GM19468 (cell line): Measurements from ENCODE around the gene TSPAN18.

ENCODE experiments used
- ATAC-seq: cut with Tn5 transposase; IDR thresholded peaks from one replicate; pipeline ENCODE4 v1.9.1; 2021; ENCODE audit warnings: mild to moderate bottlenecking, moderate library complexity, moderate number of reproducible peaks; ENCODE audit not compliant: unreplicated experiment; ENCODE audit errors: extremely low read depth

Gene TSPAN18

DNA sequence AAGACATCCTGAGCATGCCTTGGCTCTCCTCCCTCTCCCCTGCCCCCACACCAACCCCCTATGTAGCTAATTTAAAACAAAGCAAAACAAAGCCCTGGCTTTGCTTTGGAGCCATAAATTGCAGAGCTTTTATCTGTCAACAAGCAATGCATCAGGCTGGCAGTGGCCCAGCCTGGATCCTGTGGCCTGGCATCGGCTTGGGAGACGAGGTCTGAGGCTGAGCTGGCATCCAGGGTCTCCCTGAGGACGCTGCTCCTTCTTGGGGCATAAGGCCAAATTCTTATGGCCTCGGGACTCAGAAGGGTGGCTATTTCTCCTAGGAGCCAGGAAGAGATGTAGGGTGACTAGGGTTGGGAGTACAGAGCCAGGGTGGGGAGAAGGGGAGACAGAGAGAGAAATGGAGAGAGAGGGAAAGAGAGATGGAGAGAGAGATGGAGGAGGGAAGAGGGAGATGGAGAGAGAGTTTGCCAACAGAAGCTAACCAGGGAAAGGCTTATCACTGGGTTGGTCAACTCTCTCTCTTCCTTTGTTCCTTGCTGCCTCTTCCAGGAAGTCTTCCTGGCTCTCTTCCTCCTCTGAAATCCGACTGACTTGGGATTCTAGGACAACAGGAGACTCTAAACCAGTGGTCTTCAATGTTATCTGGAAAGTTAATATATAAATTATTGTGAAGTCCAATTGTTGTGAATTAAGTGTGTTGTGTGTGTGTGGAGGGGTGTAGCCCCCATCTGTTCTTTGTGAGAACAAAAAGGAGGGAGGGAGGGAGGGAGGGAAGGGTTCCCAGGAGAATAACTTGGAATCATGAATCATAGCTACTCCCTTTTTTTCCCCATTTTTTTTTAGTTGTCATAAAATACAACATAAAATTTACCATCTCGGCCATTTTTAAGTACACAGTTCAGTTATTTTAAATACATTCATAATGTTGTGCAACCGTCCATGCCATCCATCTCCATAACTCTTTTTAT, 29.1 kb downstream of the TSPAN18 start:
- ATAC-seq = no peak

DNA sequence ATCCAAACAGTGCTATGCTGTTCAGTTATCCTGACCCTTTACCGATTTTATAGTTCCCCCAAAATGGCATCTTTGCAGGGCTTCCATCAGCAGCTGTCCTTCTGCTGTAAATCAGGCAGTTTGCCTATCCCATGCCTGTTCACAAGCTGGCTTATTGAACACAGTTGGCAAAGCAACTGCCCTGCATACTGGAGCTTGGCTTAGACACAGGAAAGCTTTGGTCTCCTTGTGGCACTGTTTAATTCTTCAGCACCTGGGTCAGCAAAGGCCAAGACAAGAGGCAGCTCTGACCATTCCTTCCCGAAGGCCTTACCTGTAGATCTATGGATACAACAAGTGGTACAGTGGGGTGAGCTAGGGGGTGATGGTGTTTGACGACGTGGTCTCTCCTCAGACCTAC, 32.2 kb downstream of the TSPAN18 start:
- ATAC-seq = no peak

DNA sequence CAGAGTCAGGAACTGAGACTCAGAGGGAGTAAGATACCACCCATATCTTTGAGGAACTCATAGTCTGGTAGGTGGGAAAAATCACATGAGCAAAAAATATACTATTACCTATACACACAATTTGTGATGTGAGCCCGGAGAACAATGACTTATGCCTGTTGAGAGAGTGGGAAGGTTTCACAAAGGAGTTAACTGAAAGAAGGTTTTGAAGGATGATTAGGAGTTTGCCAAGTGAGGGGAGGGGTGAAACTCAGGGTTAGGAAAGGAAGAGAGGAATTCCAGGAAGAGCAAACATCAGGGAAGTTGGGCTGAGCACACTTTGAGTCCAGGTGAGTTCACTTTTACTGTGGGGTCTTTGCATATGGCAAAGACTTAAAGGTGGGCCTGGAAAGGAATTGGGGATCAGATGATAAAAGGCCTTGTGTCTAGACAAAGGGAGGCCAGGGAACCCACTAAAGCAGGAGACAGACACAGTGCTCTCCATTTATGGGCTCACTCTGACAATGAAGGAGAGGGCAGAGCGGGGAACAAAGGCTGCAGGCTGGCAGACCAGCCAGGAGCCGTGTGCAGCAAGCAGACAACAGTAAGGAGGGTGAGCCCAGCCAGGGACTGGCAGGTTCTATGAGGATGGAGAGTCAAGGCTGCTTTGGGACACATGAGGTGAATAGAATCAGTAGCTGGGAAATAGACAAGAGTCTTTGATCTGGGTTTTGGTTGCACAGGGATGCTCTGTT, 33.1 kb downstream of the TSPAN18 start:
- no peak for ATAC-seq

DNA sequence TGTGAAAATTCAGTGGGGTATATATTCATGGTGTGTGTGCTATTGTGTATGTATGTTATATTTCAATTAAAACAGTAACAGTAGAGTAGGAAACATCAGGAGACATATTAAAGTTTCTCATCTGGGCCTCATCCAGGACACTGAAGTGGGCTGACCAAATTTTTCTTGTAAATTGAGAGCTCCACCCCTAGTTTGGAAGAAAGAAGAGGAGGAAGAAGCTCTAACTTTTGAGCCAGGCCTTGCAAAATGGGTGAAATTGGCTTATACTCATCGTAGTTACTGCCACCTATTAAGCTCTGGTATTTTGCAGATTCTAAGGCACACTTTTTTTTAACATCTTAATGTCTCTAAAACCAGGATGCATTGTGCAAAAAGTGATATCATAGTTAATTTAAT, 33.7 kb downstream of the TSPAN18 start:
- ATAC-seq = no peak

DNA sequence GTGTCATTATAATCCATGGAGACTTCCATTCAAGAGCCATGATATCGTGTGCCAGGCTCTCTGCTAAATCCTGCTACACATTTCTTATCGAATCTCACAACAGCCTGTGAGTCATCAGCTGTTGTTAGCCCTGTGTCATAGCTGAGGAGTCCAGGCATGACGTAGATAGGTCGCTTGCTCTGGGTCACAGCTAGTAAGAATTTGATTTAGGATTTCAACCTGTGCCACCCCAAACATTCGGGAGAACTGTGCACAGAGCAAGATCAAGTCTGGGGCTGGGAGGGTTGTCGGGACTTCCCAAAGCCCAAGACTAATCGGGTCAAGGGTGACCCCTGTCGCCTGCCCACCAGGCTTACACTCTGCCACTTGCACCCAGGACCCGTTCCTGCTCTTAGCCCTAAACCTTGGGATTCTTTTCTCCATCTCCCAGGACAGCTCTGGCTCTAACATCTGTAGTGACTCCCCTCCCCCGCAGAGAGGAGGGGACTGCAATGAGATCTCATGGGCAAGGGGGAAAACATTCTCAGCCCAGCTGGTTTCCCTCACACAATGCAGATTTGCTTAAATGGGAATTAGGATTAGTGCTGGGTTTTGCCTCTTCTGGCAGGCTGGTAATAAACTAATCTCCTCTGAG, 34.3 kb downstream of the TSPAN18 start:
- ATAC-seq = no peak

DNA sequence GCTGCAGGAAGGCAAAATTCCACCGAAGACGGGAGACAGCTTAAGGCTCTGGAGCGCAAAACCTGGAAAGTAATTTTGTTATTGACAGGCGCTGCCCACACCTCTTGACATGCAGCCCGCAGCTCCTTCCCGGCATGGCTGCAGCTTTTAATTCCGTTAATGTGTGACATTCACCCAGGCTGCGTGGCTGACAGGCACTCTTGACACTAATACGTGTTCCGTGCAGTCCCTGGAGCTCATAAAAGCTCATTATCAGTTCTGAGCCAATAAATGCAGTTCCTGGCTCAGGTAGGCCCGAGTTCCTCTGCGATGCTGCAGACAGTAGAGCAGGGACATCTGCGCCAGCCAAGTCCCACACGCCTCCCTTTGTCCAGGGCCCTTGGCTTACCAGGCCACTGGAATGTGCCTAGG, 34.8 kb downstream of the TSPAN18 start:
- no peak for ATAC-seq

DNA sequence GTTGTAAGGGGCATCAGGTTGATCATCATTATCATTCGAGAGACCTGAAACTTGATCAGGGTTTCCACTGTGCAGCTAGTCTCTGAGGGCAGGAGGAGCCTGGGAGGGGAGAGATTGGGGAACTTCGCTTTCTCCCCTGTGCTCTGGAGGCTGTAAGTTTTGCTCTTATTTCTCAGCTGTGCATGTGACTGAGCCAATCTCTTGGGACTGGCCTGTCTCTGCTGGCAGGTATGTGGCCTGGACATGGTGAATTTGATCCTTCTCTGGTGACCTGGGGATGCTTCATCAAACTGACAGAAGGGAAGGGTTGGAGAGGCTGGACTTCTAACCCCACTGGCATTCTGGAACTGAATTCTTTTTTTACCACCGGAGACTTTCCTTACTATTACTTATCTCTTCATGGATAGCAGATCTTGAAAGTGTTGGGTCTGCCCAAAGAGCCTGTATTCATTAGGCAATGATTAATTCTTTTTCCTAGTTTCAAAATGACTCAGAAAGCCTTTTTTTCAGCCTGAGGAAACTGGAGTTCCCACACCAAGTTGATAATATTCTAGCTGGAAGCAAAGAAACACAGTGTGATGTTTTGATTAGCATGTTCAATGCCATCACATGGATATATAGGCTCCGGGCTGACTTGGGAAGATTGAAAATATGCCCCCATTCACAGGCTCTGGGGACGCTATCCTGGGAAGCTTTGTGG, 36.5 kb downstream of the TSPAN18 start:
- ATAC-seq = no peak

DNA sequence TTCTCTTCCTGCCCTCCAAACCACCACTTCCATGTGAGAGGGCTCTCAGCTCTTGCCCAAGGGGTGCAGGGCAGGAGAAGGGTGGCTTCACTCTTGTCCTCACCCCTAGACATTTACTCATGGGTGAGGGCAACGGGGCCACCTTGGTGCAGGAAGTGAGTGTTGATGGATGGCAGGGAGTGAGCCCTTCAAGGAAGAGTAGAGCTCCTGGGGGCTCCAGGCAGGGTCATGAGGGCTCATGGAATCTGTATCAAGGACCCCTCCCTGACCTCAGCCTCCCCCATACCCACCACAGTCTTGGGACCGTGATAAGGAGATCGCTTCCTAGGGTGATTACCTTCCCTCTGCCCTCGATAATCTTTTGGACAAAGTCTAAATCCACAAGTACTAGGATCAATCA, 37.8 kb downstream of the TSPAN18 start:
- no peak for ATAC-seq

DNA sequence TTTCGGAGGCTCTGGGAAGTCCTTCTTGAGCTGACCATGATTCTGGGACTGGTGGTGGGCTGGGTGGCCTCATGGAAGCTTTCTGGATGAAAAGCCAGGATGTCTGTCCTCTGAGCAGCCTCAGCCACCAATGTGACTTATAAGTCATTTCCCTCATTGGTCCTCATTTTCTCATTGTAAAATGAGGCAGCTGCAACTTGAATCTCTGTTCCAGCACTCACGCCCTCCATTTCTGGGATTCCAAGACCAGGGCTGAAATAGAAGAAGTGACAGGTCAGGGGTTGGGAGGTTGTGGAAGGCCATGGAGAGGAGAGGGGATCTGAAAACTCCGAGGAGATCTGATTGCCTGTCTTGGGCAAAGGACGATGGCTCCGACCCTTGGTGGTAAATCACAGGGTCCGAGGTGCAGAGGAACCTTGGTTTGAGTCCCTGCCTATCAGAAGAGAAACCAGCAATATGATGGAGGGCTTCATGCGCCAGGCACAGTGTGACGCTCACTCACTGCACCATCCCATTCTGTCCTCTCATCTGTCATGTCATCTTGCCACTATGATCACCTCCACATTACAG, 38.3 kb downstream of the TSPAN18 start:
- ATAC-seq = no peak

DNA sequence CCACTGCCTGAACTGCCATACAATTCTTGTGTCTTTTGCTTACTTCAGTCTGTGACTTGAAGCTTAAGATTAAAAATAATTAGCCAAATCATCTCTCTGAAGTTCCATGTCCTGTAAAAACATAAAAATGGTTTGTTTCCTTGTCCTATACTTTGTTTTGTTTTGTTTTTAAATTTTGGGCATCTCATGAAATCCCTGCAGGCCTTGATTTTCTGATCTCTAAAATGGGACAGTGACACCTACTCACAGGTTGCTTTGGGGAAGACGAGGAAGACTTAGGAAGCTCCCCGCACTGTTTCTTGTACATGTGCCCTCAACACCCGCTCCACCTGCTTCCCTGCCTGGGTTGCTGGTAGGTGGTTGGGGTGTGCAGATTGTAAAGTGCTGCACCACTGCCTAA, 38.9 kb downstream of the TSPAN18 start:
- ATAC-seq = no peak

DNA sequence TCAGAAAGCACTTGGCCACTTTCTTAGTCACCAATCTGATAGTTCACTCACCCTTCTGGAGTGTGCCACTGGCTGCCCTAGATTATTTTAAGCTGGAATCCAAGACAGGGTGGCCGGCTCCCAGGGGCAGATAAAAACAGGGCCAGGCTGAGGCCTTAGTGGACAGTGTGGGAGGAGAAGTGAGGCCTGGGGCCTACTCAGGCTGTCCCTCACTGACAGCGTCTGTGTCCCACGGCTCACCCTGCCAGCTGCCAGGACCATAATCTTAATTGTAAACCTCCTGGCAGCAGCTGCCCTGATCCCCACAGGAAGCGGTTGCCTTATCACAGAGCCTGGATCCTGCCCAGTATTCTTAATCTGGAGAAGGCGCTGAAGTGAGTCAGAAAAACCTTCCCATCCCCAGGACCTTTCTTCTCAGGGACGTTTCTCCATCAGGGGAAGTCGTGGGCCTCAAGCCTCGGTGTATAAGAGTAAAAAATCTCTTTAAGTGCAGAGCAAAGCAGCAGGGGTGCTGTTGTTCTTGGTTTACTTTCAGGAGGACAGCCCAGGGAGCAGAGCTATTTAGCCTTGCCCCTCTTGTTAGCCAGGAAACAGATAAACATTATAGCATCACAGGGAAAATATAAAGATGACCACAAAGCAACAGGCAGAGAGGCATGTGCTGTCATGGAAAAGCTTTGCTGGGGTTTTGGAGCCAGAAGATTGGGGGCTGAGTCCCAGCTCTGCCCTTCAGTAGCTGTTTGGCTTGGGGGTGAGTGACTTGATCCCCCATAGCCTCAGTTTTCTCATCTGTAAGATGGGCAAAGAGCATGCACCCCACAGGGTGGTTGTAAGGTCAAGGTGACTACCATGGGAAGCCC, 39.6 kb downstream of the TSPAN18 start:
- no peak for ATAC-seq

DNA sequence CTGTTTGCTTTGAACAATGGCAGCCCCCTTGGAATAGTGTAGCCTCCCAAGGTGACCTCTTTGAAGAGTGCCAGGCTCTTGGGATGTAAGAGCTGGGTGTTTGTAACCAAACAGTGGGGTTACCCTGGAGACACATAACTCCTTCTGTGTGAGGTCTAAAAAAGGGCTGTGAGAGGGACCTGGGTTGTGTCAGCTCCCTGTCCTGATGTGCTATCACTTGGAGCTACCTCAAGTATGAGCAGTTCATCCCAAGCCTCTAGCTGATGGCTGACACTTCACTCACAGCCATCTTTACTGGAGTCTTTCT, 40.2 kb downstream of the TSPAN18 start:
- ATAC-seq = no peak

DNA sequence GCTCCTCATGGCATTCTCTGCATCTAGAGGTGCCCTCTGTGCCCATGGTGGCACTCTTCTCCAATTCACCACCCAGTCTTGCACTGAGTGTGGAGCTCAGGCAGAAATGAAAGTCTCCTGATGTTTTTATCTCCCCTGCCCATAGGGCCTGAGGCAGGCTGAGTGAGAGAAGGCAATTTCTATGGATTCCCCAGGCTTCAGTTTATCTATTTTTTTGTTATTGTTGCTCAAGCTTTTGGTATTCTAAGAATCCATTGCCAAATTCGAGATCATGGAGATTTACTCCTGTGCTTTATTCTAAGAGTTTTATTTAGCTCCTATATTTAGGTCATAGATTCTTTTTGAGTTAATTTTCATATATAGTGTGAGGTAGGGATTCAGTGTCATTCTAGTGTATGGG, 40.7 kb downstream of the TSPAN18 start:
- ATAC-seq = no peak

DNA sequence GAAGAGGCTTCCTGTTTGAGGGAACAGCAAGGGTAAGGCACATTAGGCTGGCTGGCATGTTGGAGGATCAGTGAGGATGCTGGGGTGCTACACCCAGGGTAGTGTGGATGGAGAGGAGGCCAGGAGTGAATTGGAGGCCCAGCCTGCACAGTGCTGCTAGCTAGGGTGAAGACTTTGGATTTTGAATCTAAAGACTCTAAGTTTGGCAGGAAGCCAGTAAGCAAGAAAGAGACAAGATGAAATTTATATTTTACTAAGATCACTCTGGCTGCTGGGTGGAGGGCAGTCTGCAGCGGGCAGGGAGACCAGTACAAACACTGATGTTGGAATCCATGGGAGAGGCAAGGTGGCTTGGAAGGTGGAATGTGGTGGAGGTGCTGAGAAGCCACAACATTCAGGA, 43.6 kb downstream of the TSPAN18 start:
- ATAC-seq = no peak

DNA sequence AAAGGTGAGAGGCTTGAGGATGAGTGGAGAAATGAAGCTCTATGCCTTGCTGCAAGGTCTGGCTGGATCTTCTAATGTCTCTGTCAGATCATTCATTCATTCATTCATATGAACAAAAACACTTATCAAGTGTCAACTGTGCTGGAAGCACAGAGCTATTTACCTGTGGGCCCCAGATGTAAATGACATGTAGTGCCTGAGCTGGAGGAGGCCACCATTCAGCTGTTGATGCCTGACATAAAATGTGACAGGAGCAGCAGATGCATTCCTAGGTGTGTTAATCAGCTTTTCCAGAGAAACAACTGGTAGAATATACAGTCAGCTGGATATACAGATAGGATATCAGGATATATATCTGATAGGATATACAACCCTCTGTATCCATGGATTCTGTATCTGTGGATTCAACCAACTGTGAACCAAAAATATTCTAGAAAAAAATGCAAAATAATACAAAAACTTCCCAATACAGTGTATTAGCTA, 44.5 kb downstream of the TSPAN18 start:
- no peak for ATAC-seq

DNA sequence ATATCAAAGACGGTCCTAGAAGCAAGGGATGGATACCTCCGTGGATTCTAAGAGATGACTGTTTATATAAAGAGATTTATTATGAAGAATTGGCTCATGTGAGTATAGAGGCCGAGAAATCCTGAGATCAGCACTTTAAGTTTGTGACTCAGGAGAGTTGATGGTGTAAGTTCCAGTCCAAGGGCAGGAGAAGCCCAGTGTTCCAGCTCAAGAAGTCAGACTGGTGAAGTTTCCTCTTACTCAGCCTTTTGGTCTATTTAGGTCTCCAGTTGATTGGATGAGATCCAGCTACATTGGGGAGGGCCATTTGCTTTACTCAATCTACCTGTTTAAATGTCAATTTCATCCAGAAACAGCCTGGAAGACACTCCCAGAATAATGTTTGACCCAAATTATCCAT, 45.1 kb downstream of the TSPAN18 start:
- ATAC-seq = no peak

DNA sequence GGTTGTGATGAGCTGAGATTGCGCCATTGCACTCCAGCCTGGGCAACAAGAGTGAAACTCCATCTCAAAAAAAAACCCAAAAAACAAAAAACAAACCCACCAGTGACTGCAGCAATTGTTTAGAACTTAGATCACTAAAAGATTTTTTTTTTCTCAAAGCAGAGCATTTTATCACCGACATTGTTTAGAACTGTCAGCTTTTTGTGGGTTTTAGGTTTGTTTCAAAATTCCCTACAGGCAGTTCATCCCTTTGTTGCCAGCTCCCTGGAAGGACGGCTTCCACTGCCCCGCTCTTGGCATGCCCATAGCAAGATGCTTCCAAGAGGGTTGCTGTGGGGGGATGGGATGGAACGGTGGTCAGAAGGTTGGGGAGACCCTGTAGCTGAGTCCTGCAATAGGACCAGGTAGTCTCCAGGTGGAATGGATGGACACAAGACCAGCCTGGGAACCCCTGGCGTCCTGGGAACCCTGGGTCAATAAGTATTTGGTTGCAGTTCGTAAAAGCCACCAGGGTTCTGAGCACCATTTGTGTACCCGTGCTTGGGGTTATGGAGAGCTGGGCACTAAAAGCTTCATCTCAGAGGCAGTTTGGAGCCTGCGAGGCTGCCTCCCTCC, 46.7 kb downstream of the TSPAN18 start:
- ATAC-seq = no peak

DNA sequence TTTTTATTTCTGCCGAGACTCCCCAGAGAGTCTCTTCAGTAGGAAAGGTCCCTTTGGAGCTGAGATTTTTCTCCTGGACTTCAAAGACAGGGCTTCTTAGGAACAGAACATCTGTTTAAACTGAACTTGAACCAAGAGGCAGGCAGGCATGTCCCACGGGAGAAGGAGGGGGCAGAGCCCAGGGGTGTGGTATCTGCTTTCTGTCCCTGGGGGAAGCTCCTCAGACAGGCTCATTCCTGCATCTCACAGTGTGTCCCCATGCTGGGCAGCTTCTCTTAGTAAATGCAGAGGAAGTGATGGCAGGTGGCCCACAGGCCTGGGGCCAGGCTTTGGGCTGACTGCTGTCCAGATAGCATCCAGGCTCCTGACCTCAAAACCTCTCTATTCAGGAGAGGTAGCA, 47.3 kb downstream of the TSPAN18 start:
- no peak for ATAC-seq

DNA sequence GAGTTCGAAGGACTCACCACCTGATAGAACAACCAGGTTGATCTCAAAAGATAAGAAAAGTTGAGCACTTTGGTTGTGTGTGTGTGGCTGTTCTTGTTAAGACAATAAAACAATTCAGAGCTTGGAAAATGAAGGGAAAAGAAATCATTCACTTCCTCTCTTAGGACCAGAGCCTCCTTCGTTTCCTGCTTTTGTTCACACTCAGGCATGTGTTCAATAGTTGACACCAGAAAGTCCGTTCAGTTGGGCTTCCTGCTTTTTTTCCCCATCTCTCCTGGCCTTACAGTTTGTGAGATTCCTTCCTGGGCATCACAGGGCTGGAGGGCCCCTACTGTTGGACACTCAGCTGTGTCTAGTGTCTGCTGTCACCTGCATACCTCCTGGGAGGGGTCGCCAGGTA, 48.0 kb downstream of the TSPAN18 start:
- no peak for ATAC-seq
